Uterus (tissue), 2 donors: ENCODE results near the gene CCDC91.

Experiments used
- CTCF ChIP-seq, 4 experiments: fragments of 200-600 bp in 2 of 4; fragments of 450-650 bp in 2 of 4; sonication (generic) in 2 of 4; IDR thresholded peaks; one replicate each; pipeline ENCODE4 v1.5.1; 2016 to 2019; ENCODE audit warnings: antibody characterized with exemption in 4 of 4, mild to moderate bottlenecking in 2 of 4, moderate library complexity in 1 of 4
- POLR2A ChIP-seq, 2 donors: fragments of 450-650 bp; IDR thresholded peaks; one replicate each; pipeline ENCODE4 v1.6.1; 2016; ENCODE audit warnings: antibody characterized with exemption in 2 of 2, mild to moderate bottlenecking in 1 of 2, moderate library complexity in 1 of 2

GRCh38 chr12:28456934-28457710 lies 266.9 kb downstream of the CCDC91 start:
- TF ChIP-seq POLR2A (IDR thresholded peaks at IDR 0.05) (no peak), CTCF (IDR thresholded peaks at IDR 0.05) (no peak)
